GM20000 (cell line): ENCODE measurements around the gene HAND1.

Experiments
- DNase-seq: peaks from one replicate; pipeline ENCODE4 v3.0.0; 2012; ENCODE audit warnings: low spot score
- TF ChIP-seq, protein P1 (sequence below): IDR thresholded peaks from 2 replicates; pipeline ENCODE4 v1.5.1; 2012; ENCODE audit warnings: mild to moderate bottlenecking, control low read depth; ENCODE audit errors: extremely low read depth, missing control alignments

The HAND1 gene

DNA sequence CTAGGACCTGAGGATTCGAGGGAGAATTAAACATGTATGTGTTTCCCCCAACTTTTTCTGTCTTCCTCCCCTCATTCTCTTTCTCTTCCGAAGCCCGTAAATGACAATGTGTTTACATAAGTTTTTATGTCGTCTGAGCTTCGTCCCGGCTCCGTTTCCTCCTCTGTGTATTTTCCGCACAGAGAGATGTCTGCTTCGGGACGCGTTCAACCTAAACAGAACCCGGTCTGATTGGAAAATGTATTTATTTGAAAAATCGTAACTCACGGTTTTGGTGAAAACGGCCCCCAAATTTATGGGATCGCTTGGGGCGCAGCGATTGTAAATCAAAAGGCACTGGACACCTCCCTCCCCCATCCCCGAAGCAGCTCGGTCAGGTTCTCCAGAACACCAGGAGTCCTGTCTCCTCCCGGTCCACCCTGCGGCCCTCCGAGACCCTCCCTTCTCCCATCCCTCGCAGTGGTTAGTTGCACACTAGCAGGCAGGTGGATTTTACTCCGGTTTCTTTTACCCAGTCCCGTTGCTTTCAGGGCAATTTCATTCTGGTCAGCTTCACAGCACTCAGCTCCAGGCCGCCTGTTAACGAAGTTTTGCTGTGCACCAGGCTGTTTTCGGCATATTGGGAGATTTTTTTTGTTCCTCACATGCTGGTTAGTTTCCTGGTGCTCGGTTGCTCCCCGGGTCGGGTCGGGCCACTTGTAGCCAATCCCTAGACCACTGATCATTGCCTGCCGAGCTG lies 5.8 kb upstream of the HAND1 start:
- no peak for DNase-seq
- TF ChIP-seq, protein P1, sequence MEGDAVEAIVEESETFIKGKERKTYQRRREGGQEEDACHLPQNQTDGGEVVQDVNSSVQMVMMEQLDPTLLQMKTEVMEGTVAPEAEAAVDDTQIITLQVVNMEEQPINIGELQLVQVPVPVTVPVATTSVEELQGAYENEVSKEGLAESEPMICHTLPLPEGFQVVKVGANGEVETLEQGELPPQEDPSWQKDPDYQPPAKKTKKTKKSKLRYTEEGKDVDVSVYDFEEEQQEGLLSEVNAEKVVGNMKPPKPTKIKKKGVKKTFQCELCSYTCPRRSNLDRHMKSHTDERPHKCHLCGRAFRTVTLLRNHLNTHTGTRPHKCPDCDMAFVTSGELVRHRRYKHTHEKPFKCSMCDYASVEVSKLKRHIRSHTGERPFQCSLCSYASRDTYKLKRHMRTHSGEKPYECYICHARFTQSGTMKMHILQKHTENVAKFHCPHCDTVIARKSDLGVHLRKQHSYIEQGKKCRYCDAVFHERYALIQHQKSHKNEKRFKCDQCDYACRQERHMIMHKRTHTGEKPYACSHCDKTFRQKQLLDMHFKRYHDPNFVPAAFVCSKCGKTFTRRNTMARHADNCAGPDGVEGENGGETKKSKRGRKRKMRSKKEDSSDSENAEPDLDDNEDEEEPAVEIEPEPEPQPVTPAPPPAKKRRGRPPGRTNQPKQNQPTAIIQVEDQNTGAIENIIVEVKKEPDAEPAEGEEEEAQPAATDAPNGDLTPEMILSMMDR = no peak

DNA sequence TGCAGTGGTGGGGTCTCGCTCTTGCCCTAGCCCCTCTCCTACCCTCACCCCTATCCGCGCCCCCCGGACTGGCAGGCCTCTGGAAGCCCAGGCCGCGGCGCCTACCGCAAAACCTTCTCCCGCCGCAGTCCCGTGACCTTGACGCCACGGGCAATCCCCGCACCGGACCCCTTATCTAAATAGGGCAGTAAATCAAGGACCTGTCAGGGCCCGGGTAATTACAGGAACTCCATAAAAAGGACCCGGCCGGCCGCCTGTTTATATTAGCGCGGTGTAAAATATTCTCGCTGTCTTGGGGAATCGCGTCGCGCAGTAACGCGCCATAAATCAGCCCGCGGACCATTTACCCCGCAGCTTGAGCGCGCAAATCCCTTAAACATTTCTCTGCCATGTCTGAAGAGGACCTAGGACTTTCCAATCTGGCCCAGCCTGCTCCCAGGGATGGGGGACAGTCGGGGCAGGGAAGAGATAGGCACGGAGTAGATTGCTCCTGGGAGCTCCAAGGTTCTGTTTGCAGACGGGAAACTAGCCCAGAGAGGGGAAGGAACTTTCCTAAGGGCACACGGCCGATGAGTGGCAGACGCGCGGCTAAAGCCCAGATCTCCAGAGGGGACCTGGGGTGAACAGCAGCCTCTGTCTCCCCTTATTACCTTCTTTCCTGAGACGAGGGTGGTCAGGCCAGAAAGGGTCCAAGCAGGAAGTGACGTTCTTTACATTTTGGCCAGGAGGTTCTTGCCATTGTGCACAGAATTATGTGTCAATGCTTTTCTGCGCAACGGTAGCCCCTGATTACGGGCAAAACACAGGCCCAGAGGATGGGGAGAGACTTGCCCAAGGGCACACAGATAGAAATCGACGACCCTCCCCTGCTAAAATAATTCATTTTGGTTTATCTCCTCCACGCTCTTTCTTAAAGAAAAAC lies 4.8 kb upstream of the HAND1 start:
- no peak for DNase-seq
- TF ChIP-seq, protein P1 = no peak

DNA sequence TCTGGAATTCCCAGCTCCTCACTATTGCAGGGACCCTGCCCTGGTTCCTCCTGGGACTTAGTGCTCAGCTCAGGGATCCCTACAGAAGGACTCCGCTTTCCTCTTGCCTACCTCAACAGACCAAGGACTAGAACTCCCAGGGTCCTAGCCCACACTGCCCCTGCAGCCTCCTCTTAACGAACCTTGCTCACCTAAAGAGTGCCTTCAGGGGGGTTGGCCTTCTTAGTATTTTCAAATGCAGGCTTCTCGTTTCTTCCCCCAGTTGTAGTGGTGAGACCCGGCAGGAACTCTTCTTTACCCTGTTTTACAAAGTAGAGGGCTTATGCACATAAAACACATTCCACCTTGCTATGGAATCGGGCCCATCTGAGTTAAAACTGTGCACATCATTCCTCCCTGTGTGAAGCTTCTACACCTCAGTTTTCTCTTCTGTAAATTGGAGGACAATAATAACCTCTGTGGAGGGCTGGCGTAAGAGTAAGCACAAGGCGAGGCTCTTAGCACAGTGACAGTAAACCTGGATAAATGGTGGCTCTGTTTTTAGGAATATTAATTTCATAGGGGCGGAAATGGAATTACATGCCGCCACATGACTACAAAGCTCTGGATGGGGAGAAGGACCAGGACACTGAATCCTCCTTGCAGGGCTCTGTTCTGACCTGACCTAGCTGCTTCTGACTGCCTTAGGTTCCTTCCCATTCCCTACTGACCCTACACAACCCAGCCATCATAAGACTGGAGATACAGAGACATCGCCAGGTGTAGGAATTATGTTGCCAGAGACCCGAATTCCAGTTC lies 3.8 kb upstream of the HAND1 start:
- TF ChIP-seq, protein P1 = no peak
- DNase-seq = no peak

DNA sequence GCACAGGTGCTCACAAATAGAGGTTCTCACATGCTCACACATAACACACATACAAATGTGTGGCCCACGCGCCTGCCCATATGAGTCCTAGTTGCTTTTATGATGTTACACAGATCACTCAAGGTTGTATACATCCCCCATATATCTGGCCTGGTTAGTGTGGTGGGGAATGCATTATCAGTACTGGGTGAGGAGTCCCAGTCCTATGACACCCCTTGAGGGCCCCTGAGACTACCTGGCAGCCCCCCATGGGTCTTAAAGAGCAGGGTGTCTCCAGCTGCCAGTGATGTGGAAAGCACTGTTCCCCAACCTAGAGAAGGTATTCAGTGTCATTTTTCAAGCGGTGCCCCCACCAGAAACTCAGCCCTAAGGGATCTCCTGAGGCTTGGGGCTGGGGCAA lies 2.8 kb upstream of the HAND1 start:
- TF ChIP-seq, protein P1 = no peak
- DNase-seq = no peak

DNA sequence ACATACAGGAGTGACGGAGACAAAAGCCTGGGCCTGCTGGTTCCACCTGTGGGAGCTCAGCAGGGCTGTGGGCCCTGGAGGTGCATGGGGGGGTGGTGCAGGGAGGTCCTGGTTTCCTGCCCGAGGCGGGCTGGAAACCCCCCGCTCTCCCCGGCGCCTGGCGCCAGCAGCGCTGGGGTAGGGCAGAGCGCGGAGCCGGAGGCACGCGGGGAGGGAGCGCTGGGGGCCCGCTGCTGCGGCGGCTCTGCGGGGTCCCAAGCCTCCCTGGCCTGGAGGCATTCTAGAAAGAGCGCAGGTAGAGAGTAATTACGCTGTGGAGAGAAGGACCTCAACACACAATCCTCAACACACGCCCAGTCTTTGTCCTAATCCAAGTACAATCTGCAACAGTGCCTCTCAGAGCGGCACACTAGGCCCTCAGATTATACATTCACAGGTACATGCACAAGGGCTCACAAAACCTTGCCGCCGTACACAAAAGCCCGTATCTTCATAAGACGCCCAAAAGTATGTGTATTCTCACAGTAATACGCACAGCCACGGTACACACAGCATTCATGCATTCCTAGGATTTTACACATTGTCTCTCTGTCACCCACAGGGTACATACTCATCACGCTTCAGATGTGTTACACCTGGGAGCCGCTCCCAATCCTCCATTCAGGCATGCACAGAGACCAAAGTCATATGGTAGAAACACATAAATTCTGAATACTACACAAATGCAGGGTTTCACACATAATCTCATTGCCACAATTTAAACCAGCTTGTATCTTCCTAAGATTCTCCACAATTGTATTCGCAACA lies 2.1 kb upstream of the HAND1 start:
- peak; percentile 57 for DNase-seq
- TF ChIP-seq, protein P1 = no peak

DNA sequence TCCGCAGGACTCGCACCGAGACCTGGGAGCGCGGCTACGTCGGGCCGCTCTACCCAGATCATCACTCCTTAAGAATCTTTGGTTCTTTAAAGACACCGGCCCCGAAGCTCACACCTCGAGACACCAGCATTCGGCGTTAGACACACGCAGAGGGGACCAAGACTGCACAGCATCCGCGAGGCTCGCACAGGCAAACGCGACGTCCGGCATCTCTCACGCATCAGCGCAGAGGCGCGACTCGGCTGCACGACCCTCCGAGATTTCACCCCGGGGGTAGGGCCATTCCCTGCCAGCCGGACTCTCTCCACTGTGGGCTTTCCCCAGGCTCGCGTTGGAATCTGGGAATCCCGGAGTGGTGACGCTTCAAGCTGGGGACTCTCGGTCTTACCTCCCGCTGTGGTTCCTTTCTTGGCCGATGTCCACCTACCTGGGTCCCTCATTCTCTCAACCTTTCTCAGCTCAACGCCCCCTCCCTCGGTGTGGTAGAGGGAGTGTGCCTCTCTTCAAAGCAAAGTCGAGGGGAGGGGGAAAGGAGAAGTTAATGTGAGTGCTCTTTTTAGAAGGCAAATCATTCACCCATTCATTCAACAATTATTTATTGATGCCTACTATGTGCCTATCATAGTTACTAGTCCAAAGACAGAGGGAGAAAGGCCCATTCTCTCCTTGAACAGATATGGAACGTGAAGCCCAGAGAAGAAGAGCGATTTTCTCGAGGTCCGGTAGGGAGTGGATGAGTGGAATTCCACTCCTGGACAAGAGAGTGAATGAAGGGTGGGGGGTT lies 1.3 kb upstream of the HAND1 start:
- TF ChIP-seq, protein P1 = no peak
- peak; percentile 43 for DNase-seq
